ENCODE results near the gene CGAS. TPM values are rescaled to one million over a fixed set of nuclear protein-coding genes. Genes with fewer than 3 reads are reported as not detected.

The CGAS gene
- total RNA-seq, 4 donors from 2014 or later, result 2.4 to 6.1 (median 3.9) TPM

DNA sequence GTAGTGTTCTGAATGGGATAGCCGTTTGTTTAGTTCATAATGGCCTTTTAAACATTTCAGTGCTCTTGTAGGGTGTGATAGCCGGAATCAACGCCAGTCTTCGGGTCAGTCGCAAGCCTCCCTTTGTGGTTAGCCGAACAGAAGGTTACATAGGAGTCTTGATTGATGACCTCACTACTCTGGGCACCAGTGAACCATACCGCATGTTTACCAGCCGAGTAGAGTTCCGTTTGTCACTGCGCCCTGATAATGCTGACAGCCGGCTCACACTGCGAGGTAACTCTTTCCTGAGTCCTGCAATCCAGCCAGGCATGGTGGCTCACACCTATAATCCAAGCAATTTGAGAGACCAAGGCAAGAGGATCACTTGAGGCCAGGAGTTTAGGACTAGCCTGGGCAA lies 29.9 kb upstream of the CGAS start:
- Histone ChIP-seq H3K4me1 (no peaks in the 10 kb centered on the region), H3K27ac (replicated peaks in 1 of 4) (no peak overlapping the region), H3K4me3 (no peak overlapping the region), H3K27me3 (no peaks in the 10 kb centered on the region), H3K9me3 (no peaks in the 10 kb centered on the region), H3K36me3 (peaks cover 93 to 100% (median 98%) of the 10 kb centered on the region in 4 donors)
- intact Hi-C loops (cut with DNase I), result no loop called here
- DNase-seq (ENCODE audit: extremely low spot score), result no peak
- 82% methylated on average over 6 of the region's 12 CpGs for WGBS
- no peak for TF ChIP-seq CTCF (IDR thresholded peaks at IDR 0.05)
- no peak for TF ChIP-seq POLR2AphosphoS5 (IDR thresholded peaks at IDR 0.05)
- no peak for TF ChIP-seq EP300 (IDR thresholded peaks at IDR 0.05)
- no peak for TF ChIP-seq POLR2A (IDR thresholded peaks at IDR 0.05; ENCODE audit: low read depth)

DNA sequence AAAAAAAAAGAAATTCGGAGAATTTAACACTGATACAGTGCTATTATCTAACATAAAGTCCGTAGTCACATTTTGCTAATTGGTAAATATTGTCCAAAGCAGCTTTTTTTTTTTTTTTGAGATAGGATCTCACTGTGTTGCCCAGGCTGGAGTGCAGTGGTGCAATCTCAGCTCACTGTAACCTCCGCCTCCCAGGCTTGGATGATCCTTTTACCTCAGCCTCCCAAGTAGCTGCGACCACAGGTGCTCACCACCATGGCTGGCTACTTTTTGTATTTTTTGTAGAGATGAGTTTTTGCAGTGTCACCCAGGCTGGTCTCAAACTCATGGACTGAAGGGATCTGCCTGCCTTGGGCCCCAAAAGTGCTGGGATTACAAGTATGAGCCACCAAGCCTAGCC lies 25.3 kb upstream of the CGAS start:
- no peaks in the 10 kb centered on the region for H3K4me1 ChIP-seq
- TF ChIP-seq POLR2AphosphoS5 (IDR thresholded peaks at IDR 0.05), result no peak
- no peak for TF ChIP-seq POLR2A (IDR thresholded peaks at IDR 0.05; ENCODE audit: low read depth)
- peaks cover 77 to 100% (median 94%) of the 10 kb centered on the region in 4 donors for H3K36me3 ChIP-seq
- WGBS, result 92% methylated on average over 4 of the region's 4 CpGs
- no peak for DNase-seq (ENCODE audit: extremely low spot score)
- H3K4me3 ChIP-seq, result no peak overlapping the region
- no peaks in the 10 kb centered on the region for H3K9me3 ChIP-seq
- H3K27ac ChIP-seq (replicated peaks in 1 of 4), result no peak overlapping the region
- H3K27me3 ChIP-seq, result no peaks in the 10 kb centered on the region
- intact Hi-C loops (cut with DNase I), result no loop called here

- Histone ChIP-seq H3K4me3 (no peak overlapping the region), H3K9me3 (no peaks in the 10 kb centered on the region), H3K36me3 (peaks cover 71 to 100% (median 91%) of the 10 kb centered on the region in 4 donors), H3K27ac (replicated peaks in 1 of 4) (no peak overlapping the region), H3K27me3 (no peaks in the 10 kb centered on the region), H3K4me1 (no peaks in the 10 kb centered on the region)
- DNase-seq (ENCODE audit: extremely low spot score), result no peak
- WGBS, result 98% methylated on average over 9 of the region's 10 CpGs
- no peak for TF ChIP-seq EP300 (IDR thresholded peaks at IDR 0.05)
- TF ChIP-seq POLR2AphosphoS5 (IDR thresholded peaks at IDR 0.05), result no peak
- no peak for TF ChIP-seq POLR2A (IDR thresholded peaks at IDR 0.05; ENCODE audit: low read depth)
- TF ChIP-seq CTCF (IDR thresholded peaks at IDR 0.05), result no peak
- intact Hi-C loops (cut with DNase I), result no loop called here
These were observed 24.6 kb upstream of the CGAS start for GRCh38 chr6:73476723-73477122.

- no peak for TF ChIP-seq POLR2A (IDR thresholded peaks at IDR 0.05; ENCODE audit: low read depth)
- TF ChIP-seq EP300 (IDR thresholded peaks at IDR 0.05), result no peak
- no peak for TF ChIP-seq CTCF (IDR thresholded peaks at IDR 0.05)
- no peak for TF ChIP-seq POLR2AphosphoS5 (IDR thresholded peaks at IDR 0.05)
These were observed 19.7 kb upstream of the CGAS start for GRCh38 chr6:73471686-73472290.

GRCh38 chr6:73461537-73462350 lies 9.6 kb upstream of the CGAS start, which contains the start of gene MTO1:
Gene MTO1 (plus strand): TSS chr6:73461737. CDS start chr6:73461855, 118 bp downstream.
- intact Hi-C loops (cut with DNase I), result no loop called here
- no peaks in the 10 kb centered on the region for H3K9me3 ChIP-seq
- H3K36me3 ChIP-seq, result peaks cover 0 to 19% (median 12%) of the 10 kb centered on the region in 4 donors
- peak; percentile 85 to 86 for TF ChIP-seq POLR2AphosphoS5 (IDR thresholded peaks at IDR 0.05)
- no peak for TF ChIP-seq POLR2A (IDR thresholded peaks at IDR 0.05; ENCODE audit: low read depth)
- no peak for TF ChIP-seq EP300 (IDR thresholded peaks at IDR 0.05)
- TF ChIP-seq CTCF (IDR thresholded peaks at IDR 0.05), result no peak
- peak within 1 kb of the TSS; percentile 87 to 97 (median 95) for H3K27ac ChIP-seq (replicated peaks in 1 of 4)
- WGBS, result under 1% methylated on average over 39 of the region's 55 CpGs
- DNase-seq (ENCODE audit: extremely low spot score), result peak; percentile 97
- peak within 1 kb of the TSS; percentile 72 to 95 (median 90) for H3K4me3 ChIP-seq
- H3K4me1 ChIP-seq, result peaks cover 20 to 36% (median 34%) of the 10 kb centered on the region in 4 donors
- H3K27me3 ChIP-seq, result no peaks in the 10 kb centered on the region

More at GRCh38 chr6:73471686-73472290, 19.7 kb upstream of the CGAS start:
- intact Hi-C loops (cut with DNase I), result no loop called here
- 86% methylated on average over 2 of the region's 2 CpGs for WGBS
- Histone ChIP-seq H3K9me3 (no peaks in the 10 kb centered on the region), H3K27me3 (no peaks in the 10 kb centered on the region), H3K27ac (replicated peaks in 1 of 4) (no peak overlapping the region), H3K4me3 (no peak overlapping the region), H3K4me1 (no peaks in the 10 kb centered on the region), H3K36me3 (peaks cover 63 to 100% (median 88%) of the 10 kb centered on the region in 4 donors)
- DNase-seq (ENCODE audit: extremely low spot score), result no peak
